Keratinocyte (primary cell): ENCODE results near the gene TLN1. TPM values are rescaled to one million over a fixed set of nuclear protein-coding genes. Genes with fewer than 3 reads are reported as not detected.

Experiments
- DNase-seq: peaks from one replicate; pipeline ENCODE4 v3.0.0-alpha.2; 2011; ENCODE audit warnings: low read depth, missing footprints, low spot score
- FAIRE-seq: peaks from 2 replicates; lab custom pipeline; 2011; peaks lifted over from hg19 to GRCh38; lab: Jason Lieb, UNC
- H2AFZ ChIP-seq: 2 replicates; pipeline ENCODE4 v1.6.0; 2012; ENCODE audit warnings: low read length, control low read depth, inconsistent platforms; ENCODE audit not compliant: control insufficient read depth
- H3K27ac ChIP-seq: 2 replicates; pipeline ENCODE4 v1.5.1; 2011; ENCODE audit warnings: low read length; ENCODE audit not compliant: control insufficient read depth, insufficient read depth
- H3K27me3 ChIP-seq: 3 replicates; pipeline ENCODE4 v1.6.0; 2011; ENCODE audit warnings: low read length; ENCODE audit not compliant: control insufficient read depth, insufficient read depth; ENCODE audit errors: extremely low read depth
- H3K36me3 ChIP-seq, 2 experiments: 2 replicates in 1 of 2; 3 replicates in 1 of 2; pipeline ENCODE4 v1.5.1; 2011; ENCODE audit warnings: low read length in 2 of 2, mild to moderate bottlenecking in 1 of 2; ENCODE audit not compliant: control insufficient read depth in 2 of 2, insufficient read depth in 2 of 2; ENCODE audit errors: extremely low read depth in 1 of 2
- H3K4me1 ChIP-seq: 3 replicates; pipeline ENCODE4 v1.5.1; 2011; ENCODE audit warnings: low read length; ENCODE audit not compliant: control insufficient read depth, insufficient read depth; ENCODE audit errors: extremely low read depth
- H3K4me2 ChIP-seq: 3 replicates; pipeline ENCODE4 v1.6.0; 2011; ENCODE audit warnings: low read depth, low read length; ENCODE audit not compliant: control insufficient read depth, insufficient read depth; ENCODE audit errors: extremely low read depth
- H3K4me3 ChIP-seq, 3 experiments: fragments of 200-600 bp in 1 of 3; sonication (generic) in 1 of 3; 2 replicates in 2 of 3; 3 replicates in 1 of 3; pipeline ENCODE4 v1.5.1; 2011 to 2016; ENCODE audit warnings: low read length in 3 of 3, mild to moderate bottlenecking in 3 of 3, control low read depth in 2 of 3, inconsistent platforms in 1 of 3, low read depth in 1 of 3, mixed read lengths in 1 of 3, mixed run types in 1 of 3, moderate library complexity in 1 of 3; ENCODE audit not compliant: control insufficient read depth in 2 of 3, insufficient read depth in 2 of 3; ENCODE audit errors: extremely low read depth in 1 of 3
- H3K79me2 ChIP-seq: 2 replicates; pipeline ENCODE4 v1.6.0; 2012; ENCODE audit warnings: low read length; ENCODE audit not compliant: control insufficient read depth, insufficient read depth
- H3K9ac ChIP-seq: 3 replicates; pipeline ENCODE4 v1.6.0; 2011; ENCODE audit warnings: low read length; ENCODE audit not compliant: control insufficient read depth, insufficient read depth; ENCODE audit errors: extremely low read depth
- H3K9me1 ChIP-seq: 3 replicates; pipeline ENCODE4 v1.6.0; 2011; ENCODE audit warnings: low read length; ENCODE audit not compliant: control insufficient read depth, insufficient read depth; ENCODE audit errors: extremely low read depth
- H3K9me3 ChIP-seq: 2 replicates; pipeline ENCODE4 v1.5.1; 2012; ENCODE audit warnings: low read depth, low read length; ENCODE audit not compliant: control insufficient read depth
- H4K20me1 ChIP-seq: 3 replicates; pipeline ENCODE4 v1.6.0; 2011; ENCODE audit warnings: low read length; ENCODE audit not compliant: control insufficient read depth, insufficient read depth; ENCODE audit errors: extremely low read depth
- EZH2 ChIP-seq: IDR thresholded peaks from one replicate; pipeline ENCODE4 v1.6.1; 2012; ENCODE audit warnings: inconsistent platforms, mild to moderate bottlenecking, low read length, moderate library complexity
- dilution Hi-C: fragments of 300-500 bp; cut with MboI; formaldehyde crosslinking; loops from one replicate; pipeline ENCODE4 v1.7.0; 2020; ENCODE audit warnings: low sequenced_read_pairs; ENCODE audit not compliant: extremely low pct_ligation_motif_present
- polyA plus RNA-seq, 5 experiments: library from polyadenylated mRNA; depleted of rRNA in 3 of 5; stranded (reverse) in 3 of 5; stranded (forward) in 1 of 5; unstranded in 1 of 5; fragments of >200 nt; gene quantifications; 1 replicate in 1 of 5; 2 replicates in 3 of 5; 3 replicates in 1 of 5; pipeline versions ENCODE4 v1.2.1 to v1.2.3, GENCODE V29; 2011 to 2012; ENCODE audit warnings: missing spikeins in 2 of 5, low read depth in 1 of 5, low replicate concordance in 1 of 5
- TF ChIP-seq, protein P1 (sequence below), 3 experiments: IDR thresholded peaks in 1 of 3; conservative IDR thresholded peaks in 1 of 3; optimal IDR thresholded peaks in 1 of 3; 2 replicates in 2 of 3; 3 replicates in 1 of 3; pipeline versions ENCODE3 to v1.5.1; 2011; ENCODE audit warnings: low read length in 3 of 3, mild to moderate bottlenecking in 3 of 3, moderate library complexity in 2 of 3, control low read depth in 1 of 3, inconsistent platforms in 1 of 3; ENCODE audit not compliant: insufficient read depth in 2 of 3; ENCODE audit errors: extremely low read depth in 1 of 3

TLN1 gene
- polyA plus RNA-seq, 1 donor (not counting 4 experiments of a cell fraction or from before 2014, with no cell fraction given): 53.0 TPM

DNA sequence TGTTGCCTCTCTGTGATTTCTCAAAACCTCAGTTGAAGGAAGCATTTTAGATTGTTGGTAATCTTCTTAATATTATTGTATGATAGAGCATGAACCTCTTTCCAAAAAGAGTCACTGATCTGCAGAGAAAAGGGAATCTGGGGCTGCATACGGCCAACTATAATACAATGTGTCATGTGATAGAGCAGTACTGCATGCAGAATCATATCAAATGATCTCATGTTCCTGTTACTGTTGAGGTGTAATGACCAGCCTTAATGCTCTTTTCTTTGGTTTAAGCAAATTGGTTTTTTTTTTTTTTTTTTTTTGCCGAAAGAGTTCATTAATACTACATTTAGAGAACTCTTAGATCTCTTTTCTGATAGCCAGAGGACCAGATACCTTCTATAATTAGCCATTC lies 35.0 kb upstream of the TLN1 start:
- DNase-seq (no peak), FAIRE-seq (no peak)
- no peak overlapping the region for H3K27ac ChIP-seq
- no peaks in the 10 kb centered on the region for H3K9me1 ChIP-seq
- no peaks in the 10 kb centered on the region for H3K9me3 ChIP-seq
- no peaks in the 10 kb centered on the region for H3K27me3 ChIP-seq
- H3K4me3 ChIP-seq: no peak overlapping the region
- H3K4me2 ChIP-seq: no peak overlapping the region
- peaks cover 8% of the 10 kb centered on the region for H3K4me1 ChIP-seq
- H3K36me3 ChIP-seq: no peaks in the 10 kb centered on the region
- H4K20me1 ChIP-seq: no peaks in the 10 kb centered on the region
- no peak for TF ChIP-seq EZH2
- TF ChIP-seq, protein P1, sequence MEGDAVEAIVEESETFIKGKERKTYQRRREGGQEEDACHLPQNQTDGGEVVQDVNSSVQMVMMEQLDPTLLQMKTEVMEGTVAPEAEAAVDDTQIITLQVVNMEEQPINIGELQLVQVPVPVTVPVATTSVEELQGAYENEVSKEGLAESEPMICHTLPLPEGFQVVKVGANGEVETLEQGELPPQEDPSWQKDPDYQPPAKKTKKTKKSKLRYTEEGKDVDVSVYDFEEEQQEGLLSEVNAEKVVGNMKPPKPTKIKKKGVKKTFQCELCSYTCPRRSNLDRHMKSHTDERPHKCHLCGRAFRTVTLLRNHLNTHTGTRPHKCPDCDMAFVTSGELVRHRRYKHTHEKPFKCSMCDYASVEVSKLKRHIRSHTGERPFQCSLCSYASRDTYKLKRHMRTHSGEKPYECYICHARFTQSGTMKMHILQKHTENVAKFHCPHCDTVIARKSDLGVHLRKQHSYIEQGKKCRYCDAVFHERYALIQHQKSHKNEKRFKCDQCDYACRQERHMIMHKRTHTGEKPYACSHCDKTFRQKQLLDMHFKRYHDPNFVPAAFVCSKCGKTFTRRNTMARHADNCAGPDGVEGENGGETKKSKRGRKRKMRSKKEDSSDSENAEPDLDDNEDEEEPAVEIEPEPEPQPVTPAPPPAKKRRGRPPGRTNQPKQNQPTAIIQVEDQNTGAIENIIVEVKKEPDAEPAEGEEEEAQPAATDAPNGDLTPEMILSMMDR (optimal IDR thresholded peaks at IDR 0.05 in 1 of 3, IDR thresholded peaks at IDR 0.05 in 1 of 3, conservative IDR thresholded peaks at IDR 0.05 in 1 of 3; ENCODE audit: extremely low read depth in 1 of 3, insufficient read depth in 2 of 3, low read length in 3 of 3): no peak
- dilution Hi-C loops: no loop called here
- H3K79me2 ChIP-seq: no peaks in the 10 kb centered on the region
- H3K9ac ChIP-seq: no peak overlapping the region
- no peak overlapping the region for H2AFZ ChIP-seq

- Histone ChIP-seq H3K9me3 (no peaks in the 10 kb centered on the region), H3K27ac (no peak overlapping the region), H3K36me3 (no peaks in the 10 kb centered on the region), H3K9me1 (no peaks in the 10 kb centered on the region), H3K79me2 (peaks cover 1% of the 10 kb centered on the region), H3K4me1 (no peaks in the 10 kb centered on the region), H3K4me2 (no peak overlapping the region), H3K4me3 (no peak overlapping the region), H3K27me3 (no peaks in the 10 kb centered on the region), H2AFZ (no peak overlapping the region), H3K9ac (no peak overlapping the region), H4K20me1 (no peaks in the 10 kb centered on the region)
- dilution Hi-C loops: no loop called here
- TF ChIP-seq, protein P1 (optimal IDR thresholded peaks at IDR 0.05 in 1 of 3, IDR thresholded peaks at IDR 0.05 in 1 of 3, conservative IDR thresholded peaks at IDR 0.05 in 1 of 3; ENCODE audit: extremely low read depth in 1 of 3, insufficient read depth in 2 of 3, low read length in 3 of 3): no peak
- TF ChIP-seq EZH2: no peak
- DNase-seq: no peak
- no peak for FAIRE-seq
Observed at GRCh38 chr9:35763803-35764202, 31.8 kb upstream of the TLN1 start.
